H1 (cell line): Measurements from ENCODE around the gene SEC62. TPM values are rescaled to one million over a fixed set of nuclear protein-coding genes. Genes with fewer than 3 reads are reported as not detected.

Experiments
- CTCF ChIA-PET: fragments of 300-600 bp; sonication (Branson Sonifier 250); formaldehyde crosslinking; loops from one replicate; lab custom pipeline; 2021; ENCODE audit not compliant: partially characterized antibody; lab: Charles Lee
- POLR2A ChIA-PET: fragments of 300-600 bp; sonication (Branson Sonifier 250); formaldehyde crosslinking; loops from one replicate; lab custom pipeline; 2021; ENCODE audit warnings: inconsistent platforms; ENCODE audit not compliant: partially characterized antibody; lab: Charles Lee
- DNase-seq, 2 experiments: peaks; one replicate each; pipeline versions ENCODE4 v3.0.0 to v3.0.0-alpha.2; 2010 to 2022; ENCODE audit warnings: low spot score in 2 of 2, low read depth in 1 of 2, mixed read lengths in 1 of 2
- FAIRE-seq: peaks from 2 replicates; lab custom pipeline; 2011; peaks lifted over from hg19 to GRCh38; lab: Jason Lieb, UNC
- H2AFZ ChIP-seq: 2 replicates; pipeline ENCODE4 v1.8.1; 2012; ENCODE audit warnings: low read length, inconsistent platforms
- H2AK5ac ChIP-seq: 2 replicates; pipeline ENCODE4 v1.6.1; 2013; ENCODE audit warnings: low read depth, low read length
- H2BK120ac ChIP-seq: replicated peaks from 2 replicates; pipeline ENCODE3; 2013; ENCODE audit warnings: low read depth, low read length, inconsistent platforms
- H2BK12ac ChIP-seq: 2 replicates; pipeline ENCODE4 v1.6.1; 2013; ENCODE audit warnings: low read depth, low read length
- H2BK15ac ChIP-seq: 2 replicates; pipeline ENCODE4 v1.6.1; 2013; ENCODE audit warnings: low read length
- H2BK20ac ChIP-seq: 2 replicates; pipeline ENCODE4 v1.6.1; 2013; ENCODE audit warnings: low read length
- H2BK5ac ChIP-seq: 2 replicates; pipeline ENCODE4 v1.6.1; 2013; ENCODE audit warnings: low read depth, low read length
- H3K14ac ChIP-seq: 2 replicates; pipeline ENCODE4 v1.6.1; 2013; ENCODE audit warnings: inconsistent platforms; ENCODE audit not compliant: insufficient read length
- H3K18ac ChIP-seq: 2 replicates; pipeline ENCODE4 v1.6.1; 2013; ENCODE audit warnings: low read length; ENCODE audit errors: extremely low read depth
- H3K23ac ChIP-seq: 2 replicates; pipeline ENCODE4 v1.6.1; 2013; ENCODE audit warnings: inconsistent platforms; ENCODE audit not compliant: insufficient read length
- H3K23me2 ChIP-seq: 2 replicates; pipeline ENCODE4 v1.6.1; 2013; ENCODE audit warnings: low read depth, low read length
- H3K27ac ChIP-seq: 2 replicates; pipeline ENCODE4 v1.6.1; 2011; ENCODE audit warnings: low read depth, low read length, inconsistent platforms
- H3K27me3 ChIP-seq, 4 experiments: replicated peaks in 1 of 4; 1 replicate in 1 of 4; 2 replicates in 3 of 4; pipeline versions ENCODE4 v1.6.1 to v1.8.1; 2011 to 2013; ENCODE audit warnings: low read length in 3 of 4, mild to moderate bottlenecking in 3 of 4, inconsistent platforms in 2 of 4, mixed read lengths in 2 of 4, moderate library complexity in 1 of 4; ENCODE audit not compliant: control insufficient read depth in 3 of 4, insufficient read depth in 3 of 4; ENCODE audit errors: extremely low read depth in 1 of 4
- H3K36me3 ChIP-seq, 4 experiments: 2 replicates each; pipeline versions ENCODE4 v1.6.1 to v1.8.1; 2011 to 2013; ENCODE audit warnings: mild to moderate bottlenecking in 4 of 4, low read length in 3 of 4, moderate library complexity in 2 of 4, control low read depth in 1 of 4, inconsistent platforms in 1 of 4; ENCODE audit not compliant: insufficient read depth in 4 of 4, control insufficient read depth in 2 of 4
- H3K4ac ChIP-seq: replicated peaks from 2 replicates; pipeline ENCODE3; 2013; ENCODE audit warnings: low read length, low read depth, mixed read lengths, inconsistent platforms; ENCODE audit not compliant: insufficient read length
- H3K4me1 ChIP-seq, 4 experiments: replicated peaks in 1 of 4; 1 replicate in 1 of 4; 2 replicates in 3 of 4; pipeline versions ENCODE4 v1.6.1 to v1.8.1; 2011 to 2013; ENCODE audit warnings: low read length in 3 of 4, inconsistent platforms in 2 of 4, mixed read lengths in 1 of 4; ENCODE audit not compliant: insufficient read depth in 4 of 4, control insufficient read depth in 3 of 4
- H3K4me2 ChIP-seq, 2 experiments: 2 replicates each; pipeline versions ENCODE4 v1.6.1 to v1.8.1; 2011 to 2013; ENCODE audit warnings: low read depth in 2 of 2, low read length in 2 of 2, control low read depth in 1 of 2, inconsistent platforms in 1 of 2, mild to moderate bottlenecking in 1 of 2; ENCODE audit not compliant: insufficient read depth in 1 of 2
- H3K4me3 ChIP-seq, 4 experiments: fragments of 200-600, 300-600 bp in 1 of 4; sonication (generic), shearing (Covaris generic), sonication (Bioruptor Twin) in 1 of 4; 2 replicates each; pipeline versions ENCODE4 v1.5.1 to v1.8.1; 2011 to 2016; ENCODE audit warnings: low read length in 4 of 4, low read depth in 3 of 4, control low read depth in 2 of 4, inconsistent platforms in 2 of 4, mild to moderate bottlenecking in 2 of 4, mixed read lengths in 1 of 4, moderate library complexity in 1 of 4; ENCODE audit not compliant: insufficient read depth in 2 of 4; ENCODE audit errors: extremely low read depth in 1 of 4
- H3K56ac ChIP-seq: replicated peaks from 2 replicates; pipeline ENCODE3; 2013; ENCODE audit warnings: low read depth, mild to moderate bottlenecking, mixed read lengths, low read length, inconsistent platforms; ENCODE audit not compliant: insufficient read length
- H3K79me1 ChIP-seq: 2 replicates; pipeline ENCODE4 v1.6.1; 2013; ENCODE audit warnings: low read depth, low read length, control low read depth
- H3K79me2 ChIP-seq, 2 experiments: 2 replicates each; pipeline versions ENCODE4 v1.6.1 to v1.8.1; 2012 to 2013; ENCODE audit warnings: low read length in 2 of 2, mild to moderate bottlenecking in 2 of 2, inconsistent platforms in 1 of 2; ENCODE audit not compliant: insufficient read depth in 2 of 2, control insufficient read depth in 1 of 2
- H3K9ac ChIP-seq, 4 experiments: replicated peaks in 1 of 4; 1 replicate in 1 of 4; 2 replicates in 3 of 4; pipeline versions ENCODE4 v1.6.1 to v1.8.1; 2011 to 2013; ENCODE audit warnings: low read depth in 3 of 4, low read length in 3 of 4, control low read depth in 2 of 4, mild to moderate bottlenecking in 2 of 4, moderate library complexity in 2 of 4, inconsistent platforms in 1 of 4; ENCODE audit errors: extremely low read depth in 1 of 4
- H3K9me3 ChIP-seq, 2 experiments: 2 replicates each; pipeline versions ENCODE4 v1.6.1 to v1.8.1; 2012 to 2013; ENCODE audit warnings: mild to moderate bottlenecking in 2 of 2, moderate library complexity in 2 of 2, control low read depth in 1 of 2, inconsistent platforms in 1 of 2, low read depth in 1 of 2, low read length in 1 of 2, mixed read lengths in 1 of 2; ENCODE audit not compliant: insufficient read depth in 2 of 2
- H4K20me1 ChIP-seq, 2 experiments: replicated peaks in 1 of 2; 2 replicates each; pipeline versions ENCODE3 to v1.8.1; 2011 to 2013; ENCODE audit warnings: inconsistent platforms in 2 of 2, low read length in 2 of 2, mild to moderate bottlenecking in 1 of 2; ENCODE audit not compliant: insufficient read depth in 2 of 2, control insufficient read depth in 1 of 2
- H4K5ac ChIP-seq: 2 replicates; pipeline ENCODE4 v1.6.1; 2013; ENCODE audit warnings: low read length, low read depth, mixed read lengths, inconsistent platforms; ENCODE audit not compliant: insufficient read length
- H4K8ac ChIP-seq: 2 replicates; pipeline ENCODE4 v1.8.0; 2013; ENCODE audit warnings: mild to moderate bottlenecking, moderate library complexity, low read length, inconsistent platforms; ENCODE audit not compliant: insufficient read depth; ENCODE audit errors: extremely low read depth
- H4K91ac ChIP-seq: replicated peaks from 2 replicates; pipeline ENCODE3; 2013; ENCODE audit warnings: low read length, mixed read lengths, inconsistent platforms; ENCODE audit not compliant: insufficient read length
- BRCA1 ChIP-seq: IDR thresholded peaks from 2 replicates; pipeline ENCODE4 v1.6.1; 2012; ENCODE audit warnings: low read depth, low read length, improper control_type of control experiment
- CTBP2 ChIP-seq: IDR thresholded peaks from 2 replicates; pipeline ENCODE4 v1.7.0; 2011; ENCODE audit warnings: borderline replicate concordance, mild to moderate bottlenecking, moderate library complexity, mixed read lengths, low read length; ENCODE audit not compliant: insufficient read depth, insufficient read length
- NRF1 ChIP-seq: IDR thresholded peaks from 2 replicates; pipeline ENCODE4 v1.6.1; 2011; ENCODE audit warnings: mild to moderate bottlenecking, low read depth, low read length, improper control_type of control experiment
- PHF8 ChIP-seq: fragments of 200-600 bp; sonication (generic); conservative IDR thresholded peaks from 2 replicates; pipeline ENCODE4 v1.7.1; 2012; ENCODE audit warnings: low read depth, mild to moderate bottlenecking, inconsistent platforms, low read length, moderate library complexity
- POU5F1 ChIP-seq: IDR thresholded peaks from 2 replicates; pipeline ENCODE4 v1.6.1; 2011; ENCODE audit warnings: low read depth, mild to moderate bottlenecking, low read length, moderate library complexity
- RNF2 ChIP-seq: fragments of 200-900, 300-1000 bp; sonication (generic); IDR thresholded peaks from 2 replicates; pipeline ENCODE4 v1.7.1; 2016; ENCODE audit warnings: borderline replicate concordance, low read depth, mild to moderate bottlenecking, antibody characterized with exemption, low read length; ENCODE audit not compliant: poor library complexity, severe bottlenecking; ENCODE audit errors: missing control alignments
- RXRA ChIP-seq: IDR thresholded peaks from 2 replicates; pipeline ENCODE4 v1.6.1; 2011; ENCODE audit warnings: low read depth, mild to moderate bottlenecking, low read length, moderate library complexity; ENCODE audit not compliant: insufficient read depth
- SAP30 ChIP-seq: fragments of 300-600 bp; sonication (generic); IDR thresholded peaks from 2 replicates; pipeline ENCODE4 v1.7.1; 2012; ENCODE audit warnings: low read length, moderate library complexity, mild to moderate bottlenecking, inconsistent platforms; ENCODE audit not compliant: insufficient read depth, insufficient replicate concordance
- SP1 ChIP-seq: IDR thresholded peaks from 2 replicates; pipeline ENCODE4 v1.6.1; 2011; ENCODE audit warnings: low read depth, low read length
- TAF1 ChIP-seq: IDR thresholded peaks from 2 replicates; pipeline ENCODE4 v1.6.1; 2011; ENCODE audit warnings: mild to moderate bottlenecking, low read depth, low read length
- WGBS, 2 experiments: shearing (Covaris generic) in 1 of 2; methylation state at CpG; one replicate each; pipeline versions ENCODE4 v1.1.6 to v1.1.7; 2013 to 2015; ENCODE audit warnings: low lambda C conversion rate in 2 of 2, mixed read lengths in 2 of 2, inconsistent platforms in 1 of 2, low coverage in 1 of 2, missing lambda C conversion rate in 1 of 2; ENCODE audit not compliant: insufficient replicate concordance in 2 of 2, insufficient coverage in 1 of 2, insufficient read length in 1 of 2; ENCODE audit errors: extremely low coverage in 1 of 2, missing lambda C conversion rate in 1 of 2; 5-methylcytosine and 5-hydroxymethylcytosine counted together
- polyA plus RNA-seq, 7 experiments: library from polyadenylated mRNA; depleted of rRNA in 3 of 7; stranded (reverse) in 5 of 7; unstranded in 2 of 7; fragments of >200 nt in 5 of 7; fragments of 200-250 nt in 2 of 7; gene quantifications; 1 replicate in 5 of 7; 2 replicates in 1 of 7; 4 replicates in 1 of 7; pipeline versions ENCODE4 v1.2.1 to v1.2.3, GENCODE V29; 2011 to 2013; ENCODE audit warnings: missing spikeins in 2 of 7, mixed read lengths in 2 of 7
- total RNA-seq: library from RNA; stranded (reverse); fragmentation: NEBNext Ultra II Directional; extraction: Animal tissue kit (Norgen Biotek cat#: 25700); gene quantifications from 2 replicates; pipeline ENCODE4 v1.2.1, GENCODE V29; 2021

The SEC62 gene
- total and polyA plus RNA-seq, 2 of the 8 experiments (the other 6 are each of a cell fraction or from before 2014, with no cell fraction given) = 67.8 to 113 TPM

GRCh38 chr3:169984292-169984691 is 17.7 kb downstream of the SEC62 start:
- CTCF ChIA-PET = interaction anchor here (1.2 kb wide), 1 partner anchor 38 kb away, joined by 3 read pairs; no protein-coding TSS in a partner anchor

More at GRCh38 chr3:169984292-169984691, 17.7 kb downstream of the SEC62 start:
- Histone ChIP-seq H3K27me3 (no peaks in the 10 kb centered on the region), H3K23me2 (no peaks in the 10 kb centered on the region), H3K4me3 (no peak overlapping the region), H3K56ac (no peak overlapping the region), H3K9ac (no peak overlapping the region), H3K36me3 (peaks cover 19 to 94% (median 45%) of the 10 kb centered on the region in 4 experiments), H3K4me1 (no peaks in the 10 kb centered on the region), H2BK12ac (no peak overlapping the region), H4K8ac (no peak overlapping the region), H4K91ac (no peak overlapping the region), H2BK15ac (no peak overlapping the region), H4K5ac (no peak overlapping the region), H4K20me1 (peaks cover 0 to 3% of the 10 kb centered on the region in 2 experiments), H2BK5ac (no peak overlapping the region), H3K23ac (no peak overlapping the region), H3K79me2 (no peaks in the 10 kb centered on the region), H3K27ac (no peak overlapping the region), H3K79me1 (no peaks in the 10 kb centered on the region), H2BK120ac (no peak overlapping the region), H2BK20ac (no peak overlapping the region), H2AFZ (no peak overlapping the region), H3K9me3 (no peaks in the 10 kb centered on the region), H2AK5ac (no peak overlapping the region), H3K4ac (no peak overlapping the region), H3K14ac (no peak overlapping the region), H3K4me2 (no peak overlapping the region), H3K18ac (no peak overlapping the region)
- TF ChIP-seq NRF1 = no peak
- no peak for TF ChIP-seq TAF1
- TF ChIP-seq RXRA = no peak
- TF ChIP-seq CTBP2 = no peak
- no peak for TF ChIP-seq POU5F1
- no peak for TF ChIP-seq RNF2
- TF ChIP-seq SP1 = no peak
- no peak for TF ChIP-seq PHF8
- no peak for TF ChIP-seq SAP30
- no peak for TF ChIP-seq BRCA1
- 92% methylated on average over 3 of the region's 3 CpGs; no CpG with 5 or more reads in 1 of the 2 experiments for WGBS, 2 experiments
- no peak for FAIRE-seq
- no peak for DNase-seq
- POLR2A ChIA-PET = no interaction called here
